Measurements from ENCODE around the gene KRTAP10-3. TPM values are rescaled to one million over a fixed set of nuclear protein-coding genes. Genes with fewer than 3 reads are reported as not detected.

The KRTAP10-3 gene
- total RNA-seq (2022) = not detected in 2 replicates
- not detected for Bru-seq, nascent RNA
- not detected for BruChase-seq, experiment 1, labeled RNA remaining after a 6-hour chase
- BruChase-seq, experiment 2, labeled RNA remaining after a 2-hour chase = not detected
- long read RNA-seq = 0 reads

GRCh38 chr21:44558695-44559094 is at the start of gene KRTAP10-3:
Gene KRTAP10-3, minus strand, starts transcription at chr21:44558795. Its CDS starts 80 bp downstream, at chr21:44558715.
- no peaks in the 10 kb centered on the region for H3K9me3 Mint-ChIP-seq (ENCODE audit: low read depth, unreplicated experiment)
- no TSS peak for BruUV-seq (replicated peaks)
- TF ChIP-seq CTCF (IDR thresholded peaks at IDR 0.05; ENCODE audit: unreplicated experiment) = no peak
- H3K4me1 Mint-ChIP-seq (ENCODE audit: low read depth, unreplicated experiment) = no peaks in the 10 kb centered on the region
- CTCF ChIA-PET = no interaction called here
- no peaks in the 10 kb centered on the region for H3K36me3 Mint-ChIP-seq (ENCODE audit: insufficient read depth, unreplicated experiment)
- intact Hi-C loops (cut with micrococcal nuclease; ENCODE audit: unreplicated experiment) = no loop called here
- H3K4me3 Mint-ChIP-seq (ENCODE audit: low read depth, unreplicated experiment) = no peak within 1 kb of the TSS
- no peak for DNase-seq
- no peak within 1 kb of the TSS for H3K27ac Mint-ChIP-seq (ENCODE audit: unreplicated experiment)
- peaks cover 99% of the 10 kb centered on the region for H3K27me3 Mint-ChIP-seq (ENCODE audit: unreplicated experiment)

- H3K4me1 Mint-ChIP-seq (ENCODE audit: low read depth, unreplicated experiment) = no peaks in the 10 kb centered on the region
Observed at GRCh38 chr21:44606495-44606894, 47.9 kb upstream of the KRTAP10-3 start.

DNA sequence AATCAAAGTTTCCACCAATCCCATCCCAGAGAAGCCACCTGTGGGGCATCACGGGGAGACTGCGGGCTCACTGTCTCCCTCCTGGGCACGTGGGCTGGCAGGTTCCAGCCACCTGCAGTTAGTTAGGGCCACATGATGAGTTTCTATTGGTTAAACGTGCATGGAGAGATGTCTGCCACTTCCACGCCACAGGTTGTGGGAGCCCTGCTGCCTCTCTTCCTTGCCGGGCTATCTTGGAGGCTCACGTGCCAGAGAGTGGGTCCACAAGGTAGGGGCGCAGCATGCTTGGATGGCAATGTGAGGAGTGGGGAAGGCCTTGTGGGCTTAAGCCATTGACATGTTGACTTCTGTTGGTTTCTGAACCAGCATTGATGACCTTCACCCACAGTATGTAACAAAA is 45.3 kb upstream of the KRTAP10-3 start:
- peaks cover 73% of the 10 kb centered on the region for H3K27me3 Mint-ChIP-seq (ENCODE audit: unreplicated experiment)
- no peaks in the 10 kb centered on the region for H3K36me3 Mint-ChIP-seq (ENCODE audit: insufficient read depth, unreplicated experiment)
- no peak for DNase-seq
- CTCF ChIA-PET = no interaction called here
- no peaks in the 10 kb centered on the region for H3K4me1 Mint-ChIP-seq (ENCODE audit: low read depth, unreplicated experiment)
- H3K9me3 Mint-ChIP-seq (ENCODE audit: low read depth, unreplicated experiment) = no peaks in the 10 kb centered on the region
- no TSS peak for BruUV-seq (replicated peaks)
- intact Hi-C loops (cut with micrococcal nuclease; ENCODE audit: unreplicated experiment) = no loop called here
- H3K27ac Mint-ChIP-seq (ENCODE audit: unreplicated experiment) = no peak overlapping the region
- H3K4me3 Mint-ChIP-seq (ENCODE audit: low read depth, unreplicated experiment) = no peak overlapping the region
- no peak for TF ChIP-seq CTCF (IDR thresholded peaks at IDR 0.05; ENCODE audit: unreplicated experiment)

More at GRCh38 chr21:44606495-44606894, 47.9 kb upstream of the KRTAP10-3 start:
- TF ChIP-seq CTCF (IDR thresholded peaks at IDR 0.05; ENCODE audit: unreplicated experiment) = no peak
- Mint-ChIP-seq H3K4me3 (ENCODE audit: low read depth, unreplicated experiment) (no peak overlapping the region), H3K9me3 (ENCODE audit: low read depth, unreplicated experiment) (peaks cover 7% of the 10 kb centered on the region), H3K36me3 (ENCODE audit: insufficient read depth, unreplicated experiment) (no peaks in the 10 kb centered on the region), H3K27ac (ENCODE audit: unreplicated experiment) (no peak overlapping the region), H3K27me3 (ENCODE audit: unreplicated experiment) (peaks cover 47% of the 10 kb centered on the region)
- BruUV-seq (replicated peaks) = no TSS peak
- CTCF ChIA-PET = no interaction called here
- intact Hi-C loops (cut with micrococcal nuclease; ENCODE audit: unreplicated experiment) = no loop called here
- DNase-seq = no peak

GRCh38 chr21:44603109-44603875 is 44.7 kb upstream of the KRTAP10-3 start:
- no peak for TF ChIP-seq CTCF (IDR thresholded peaks at IDR 0.05; ENCODE audit: unreplicated experiment)
- Mint-ChIP-seq H3K27me3 (ENCODE audit: unreplicated experiment) (peaks cover 79% of the 10 kb centered on the region), H3K9me3 (ENCODE audit: low read depth, unreplicated experiment) (no peaks in the 10 kb centered on the region), H3K4me1 (ENCODE audit: low read depth, unreplicated experiment) (no peaks in the 10 kb centered on the region), H3K27ac (ENCODE audit: unreplicated experiment) (no peak overlapping the region), H3K4me3 (ENCODE audit: low read depth, unreplicated experiment) (no peak overlapping the region), H3K36me3 (ENCODE audit: insufficient read depth, unreplicated experiment) (no peaks in the 10 kb centered on the region)
- no TSS peak for BruUV-seq (replicated peaks)
- CTCF ChIA-PET = no interaction called here
- no peak for DNase-seq
- intact Hi-C loops (cut with micrococcal nuclease; ENCODE audit: unreplicated experiment) = no loop called here

All from Calu3 (cell line).